ENCODE measurements around the gene EVI2A.

DNA sequence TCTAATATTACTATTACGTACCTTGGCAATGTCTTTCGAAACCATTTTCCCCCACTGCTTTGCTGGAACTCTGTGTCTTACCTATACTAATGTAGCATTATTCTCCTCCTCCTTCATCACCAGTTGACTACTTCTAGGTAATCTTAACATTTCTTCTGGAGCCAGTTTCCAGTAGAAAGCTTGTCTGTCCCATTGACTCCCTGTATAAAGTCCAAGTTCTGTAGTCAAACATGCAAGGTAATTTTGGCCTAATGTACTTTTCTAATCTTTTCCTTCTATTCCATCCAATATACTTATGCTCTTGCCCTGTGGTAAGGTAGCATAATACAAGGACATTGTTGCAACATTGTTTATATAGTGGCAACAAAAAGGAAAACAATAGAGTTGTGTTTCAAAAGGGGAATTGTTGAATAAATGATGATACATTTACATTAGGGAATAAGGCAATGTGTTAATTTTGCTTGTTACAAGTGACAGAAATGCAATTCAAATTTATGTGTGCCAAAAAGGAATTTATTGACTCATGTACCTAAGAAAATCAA lies 52.3 kb downstream of the EVI2A start:
- TF ChIP-seq CTCF (conservative IDR thresholded peaks at IDR 0.05 in 1 of 2, IDR thresholded peaks at IDR 0.05 in 1 of 2; ENCODE audit: low read depth in 1 of 2, low read length in 2 of 2) (no peak), EZH2 (IDR thresholded peaks at IDR 0.05; ENCODE audit: low read length, missing control alignments) (no peak)

Measured in fibroblast of lung (primary cell).